ENCODE results near the gene CPD.
"Not testable (repeated sequence)": the region's sequence is repeated elsewhere in the genome, so short reads cannot be mapped to it uniquely, and the experiment has no call there.

Gene CPD

GRCh38 chr17:30426292-30426691, 47.6 kb downstream of the CPD start:
- no peak for DNase-seq (ENCODE audit: low read depth in 2 of 2)

- no peak for DNase-seq (ENCODE audit: low read depth in 2 of 2)
These were observed 48.9 kb downstream of the CPD start for GRCh38 chr17:30427611-30428010.

- DNase-seq (ENCODE audit: low read depth in 2 of 2) = no peak
These were observed 50.4 kb downstream of the CPD start for GRCh38 chr17:30429155-30429554.

GRCh38 chr17:30433514-30433913, 54.8 kb downstream of the CPD start:
- no peak for DNase-seq (ENCODE audit: low read depth in 2 of 2)

GRCh38 chr17:30436729-30437128, 58.0 kb downstream of the CPD start:
- DNase-seq (ENCODE audit: low read depth in 2 of 2) = no peak

GRCh38 chr17:30443721-30444120, 65.0 kb downstream of the CPD start:
- DNase-seq (ENCODE audit: low read depth in 2 of 2) = no peak

- DNase-seq (ENCODE audit: low read depth in 2 of 2) = not testable (repeated sequence)
These were observed 67.9 kb downstream of the CPD start for GRCh38 chr17:30446640-30447039.

GRCh38 chr17:30449480-30449879, 70.8 kb downstream of the CPD start:
- no peak for DNase-seq (ENCODE audit: low read depth in 2 of 2)

GRCh38 chr17:30450125-30451027, 71.6 kb downstream of the CPD start:
- no peak for DNase-seq (ENCODE audit: low read depth in 2 of 2)

GRCh38 chr17:30454635-30455034, 75.9 kb downstream of the CPD start:
- no peak for DNase-seq (ENCODE audit: low read depth in 2 of 2)

- no peak for DNase-seq (ENCODE audit: low read depth in 2 of 2)
These were observed 79.6 kb downstream of the CPD start for GRCh38 chr17:30458371-30458770.

GRCh38 chr17:30458797-30459413, 80.2 kb downstream of the CPD start:
- not testable (repeated sequence) for DNase-seq (ENCODE audit: low read depth in 2 of 2)

GRCh38 chr17:30468465-30468864, 89.7 kb downstream of the CPD start:
- no peak for DNase-seq (ENCODE audit: low read depth in 2 of 2)

GRCh38 chr17:30472238-30472890, 93.6 kb downstream of the CPD start:
- no peak for DNase-seq (ENCODE audit: low read depth in 2 of 2)

GRCh38 chr17:30475206-30475605, 96.5 kb downstream of the CPD start:
- no peak for DNase-seq (ENCODE audit: low read depth in 2 of 2)

- DNase-seq (ENCODE audit: low read depth in 2 of 2) = no peak
These were observed 98.0 kb downstream of the CPD start for GRCh38 chr17:30476726-30477082.

- DNase-seq (ENCODE audit: low read depth in 2 of 2) = peak; percentile 78 to 84
These were observed 98.5 kb downstream of the CPD start, which contains the start of gene GOSR1 for GRCh38 chr17:30477083-30477773. TSS of gene GOSR1 (plus strand) at chr17:30477408. CDS start at chr17:30477434, 26 bp downstream.

- DNase-seq (ENCODE audit: low read depth in 2 of 2) = no peak
These were observed 99.0 kb downstream of the CPD start for GRCh38 chr17:30477774-30478115.

- DNase-seq (ENCODE audit: low read depth in 2 of 2) = no peak
These were observed 103.8 kb downstream of the CPD start for GRCh38 chr17:30482555-30482954.

GRCh38 chr17:30483159-30483558, 104.4 kb downstream of the CPD start:
- DNase-seq (ENCODE audit: low read depth in 2 of 2) = no peak

GRCh38 chr17:30493780-30494179, 115.1 kb downstream of the CPD start:
- DNase-seq (ENCODE audit: low read depth in 2 of 2) = no peak

- no peak for DNase-seq (ENCODE audit: low read depth in 2 of 2)
These were observed 116.9 kb downstream of the CPD start for GRCh38 chr17:30495586-30495985.

Measured in stimulated activated CD8-positive, alpha-beta memory T cell treated with anti-CD3 and anti-CD28 coated beads, Interleukin-15, amount 100 ng/mL, for 4 hours (primary cell).